ENCODE results near the gene RNU1-2.
"Not testable (repeated sequence)": the region's sequence is repeated elsewhere in the genome, so short reads cannot be mapped to it uniquely, and the experiment has no call there.

The RNU1-2 gene

GRCh38 chr1:16895598-16896315 lies at the start of gene RNU1-2:
Gene RNU1-2 (plus strand): TSS chr1:16895980.
- H3K27ac Mint-ChIP-seq, result peak within 1 kb of the TSS; percentile 99
- peak within 1 kb of the TSS; percentile 82 for H3K4me3 Mint-ChIP-seq
- H3K27me3 Mint-ChIP-seq, H3K36me3 Mint-ChIP-seq, H3K9me3 Mint-ChIP-seq: not testable (repeated sequence)
- H3K4me1 Mint-ChIP-seq, result peaks cover 38% of the 10 kb centered on the region

GRCh38 chr1:16856201-16856600 lies 39.6 kb upstream of the RNU1-2 start:
- not testable (repeated sequence) for H3K9me3 Mint-ChIP-seq, H3K27me3 Mint-ChIP-seq

GRCh38 chr1:16859167-16860041 lies 36.4 kb upstream of the RNU1-2 start:
- not testable (repeated sequence) for H3K27ac Mint-ChIP-seq, H3K4me3 Mint-ChIP-seq, H3K9me3 Mint-ChIP-seq, H3K36me3 Mint-ChIP-seq, H3K4me1 Mint-ChIP-seq, H3K27me3 Mint-ChIP-seq

More at GRCh38 chr1:16856201-16856600, 39.6 kb upstream of the RNU1-2 start:
- not testable (repeated sequence) for H3K36me3 Mint-ChIP-seq, H3K4me1 Mint-ChIP-seq, H3K4me3 Mint-ChIP-seq, H3K27ac Mint-ChIP-seq

- H3K27me3 Mint-ChIP-seq, H3K4me3 Mint-ChIP-seq, H3K4me1 Mint-ChIP-seq, H3K36me3 Mint-ChIP-seq, H3K9me3 Mint-ChIP-seq, H3K27ac Mint-ChIP-seq: not testable (repeated sequence)
These were observed 35.7 kb upstream of the RNU1-2 start for GRCh38 chr1:16860048-16860447.

GRCh38 chr1:16861832-16862245 lies 33.9 kb upstream of the RNU1-2 start:
- H3K4me3 Mint-ChIP-seq, H3K9me3 Mint-ChIP-seq, H3K36me3 Mint-ChIP-seq, H3K4me1 Mint-ChIP-seq, H3K27me3 Mint-ChIP-seq, H3K27ac Mint-ChIP-seq: not testable (repeated sequence)

GRCh38 chr1:16862415-16862814 lies 33.4 kb upstream of the RNU1-2 start:
- not testable (repeated sequence) for H3K27ac Mint-ChIP-seq, H3K4me3 Mint-ChIP-seq, H3K9me3 Mint-ChIP-seq, H3K27me3 Mint-ChIP-seq, H3K4me1 Mint-ChIP-seq, H3K36me3 Mint-ChIP-seq

- not testable (repeated sequence) for H3K27ac Mint-ChIP-seq, H3K36me3 Mint-ChIP-seq, H3K4me3 Mint-ChIP-seq, H3K9me3 Mint-ChIP-seq, H3K4me1 Mint-ChIP-seq, H3K27me3 Mint-ChIP-seq
These were observed 32.8 kb upstream of the RNU1-2 start for GRCh38 chr1:16863024-16863423.

GRCh38 chr1:16866926-16867707 lies 28.7 kb upstream of the RNU1-2 start:
- H3K4me1 Mint-ChIP-seq, H3K9me3 Mint-ChIP-seq, H3K27ac Mint-ChIP-seq, H3K36me3 Mint-ChIP-seq, H3K4me3 Mint-ChIP-seq, H3K27me3 Mint-ChIP-seq: not testable (repeated sequence)

- H3K36me3 Mint-ChIP-seq, H3K27me3 Mint-ChIP-seq, H3K27ac Mint-ChIP-seq, H3K4me3 Mint-ChIP-seq, H3K4me1 Mint-ChIP-seq, H3K9me3 Mint-ChIP-seq: not testable (repeated sequence)
These were observed 27.0 kb upstream of the RNU1-2 start for GRCh38 chr1:16868787-16869186.

- H3K9me3 Mint-ChIP-seq, H3K4me3 Mint-ChIP-seq, H3K27ac Mint-ChIP-seq, H3K36me3 Mint-ChIP-seq, H3K4me1 Mint-ChIP-seq: not testable (repeated sequence)
- peaks cover 10% of the 10 kb centered on the region for H3K27me3 Mint-ChIP-seq
These were observed 25.8 kb upstream of the RNU1-2 start for GRCh38 chr1:16869996-16870395.

GRCh38 chr1:16871171-16871570 lies 24.6 kb upstream of the RNU1-2 start:
- not testable (repeated sequence) for H3K36me3 Mint-ChIP-seq, H3K9me3 Mint-ChIP-seq, H3K27ac Mint-ChIP-seq
- Mint-ChIP-seq H3K4me3 (peak overlapping the region; percentile 43), H3K27me3 (peaks cover 20% of the 10 kb centered on the region), H3K4me1 (peaks cover 17% of the 10 kb centered on the region)

- Mint-ChIP-seq H3K27me3 (peaks cover 22% of the 10 kb centered on the region), H3K27ac (peak overlapping the region; percentile 79), H3K4me3 (peak overlapping the region; percentile 80), H3K4me1 (peaks cover 17% of the 10 kb centered on the region)
- H3K36me3 Mint-ChIP-seq, H3K9me3 Mint-ChIP-seq: not testable (repeated sequence)
These were observed 23.4 kb upstream of the RNU1-2 start for GRCh38 chr1:16872152-16873075.

- H3K4me1 Mint-ChIP-seq, result peaks cover 17% of the 10 kb centered on the region
- not testable (repeated sequence) for H3K9me3 Mint-ChIP-seq, H3K36me3 Mint-ChIP-seq
- H3K27ac Mint-ChIP-seq, result peak overlapping the region; percentile 63
- peaks cover 22% of the 10 kb centered on the region for H3K27me3 Mint-ChIP-seq
- peak overlapping the region; percentile 80 for H3K4me3 Mint-ChIP-seq
These were observed 22.5 kb upstream of the RNU1-2 start for GRCh38 chr1:16873076-16873879.

GRCh38 chr1:16874968-16875765 lies 20.6 kb upstream of the RNU1-2 start:
- not testable (repeated sequence) for H3K4me3 Mint-ChIP-seq, H3K36me3 Mint-ChIP-seq, H3K27ac Mint-ChIP-seq, H3K9me3 Mint-ChIP-seq
- Mint-ChIP-seq H3K4me1 (peaks cover 17% of the 10 kb centered on the region), H3K27me3 (peaks cover 27% of the 10 kb centered on the region)
